Gastrocnemius medialis (tissue), 4 donors: Measurements from ENCODE around the gene SYCP2. TPM values are rescaled to one million over a fixed set of nuclear protein-coding genes. Genes with fewer than 3 reads are reported as not detected.

Experiments
- ATAC-seq, 2 donors: fragments of 150-250 bp; one replicate each; pipeline ENCODE4 v1.9.1; 2016
- DNase-seq, 2 donors: peaks; one replicate each; pipeline ENCODE4 v3.0.0-alpha.2; 2019
- H3K27ac ChIP-seq, 4 donors: fragments of 200-600 bp; sonication (generic); 1 replicate in 1 of 4; 2 replicates in 3 of 4; pipeline ENCODE4 v1.5.1; 2016 to 2018; ENCODE audit warnings: mild to moderate bottlenecking in 2 of 4, moderate library complexity in 1 of 4
- H3K27me3 ChIP-seq, 3 donors: fragments of 200-600 bp; sonication (generic) in 2 of 3; 1 replicate in 1 of 3; 2 replicates in 2 of 3; pipeline versions ENCODE4 v1.5.1 to v1.6.0; 2016 to 2019; ENCODE audit warnings: mild to moderate bottlenecking in 1 of 3, moderate library complexity in 1 of 3
- H3K36me3 ChIP-seq, 2 donors: fragments of 200-600 bp; sonication (generic) in 1 of 2; one replicate each; pipeline ENCODE4 v1.5.1; 2017 to 2018
- H3K4me1 ChIP-seq, 2 donors: fragments of 200-600 bp; sonication (generic) in 1 of 2; one replicate each; pipeline ENCODE4 v1.5.1; 2016 to 2017; ENCODE audit warnings: mild to moderate bottlenecking in 2 of 2
- H3K4me3 ChIP-seq, 4 donors: fragments of 200-600 bp; sonication (generic) in 3 of 4; 1 replicate in 1 of 4; 2 replicates in 3 of 4; pipeline ENCODE4 v1.5.1; 2016 to 2019; ENCODE audit warnings: mild to moderate bottlenecking in 2 of 4
- H3K9me3 ChIP-seq, 3 donors: fragments of 200-600 bp; sonication (generic) in 2 of 3; 1 replicate in 1 of 3; 2 replicates in 2 of 3; pipeline ENCODE4 v1.5.1; 2016 to 2019
- CTCF ChIP-seq, 5 experiments: fragments of 450-650 bp in 3 of 5; fragments of 200-600 bp in 2 of 5; sonication (generic) in 2 of 5; IDR thresholded peaks in 4 of 5; conservative IDR thresholded peaks in 1 of 5; 1 replicate in 4 of 5; 2 replicates in 1 of 5; pipeline ENCODE4 v1.5.1; 2016 to 2019; ENCODE audit warnings: antibody characterized with exemption in 5 of 5, mild to moderate bottlenecking in 3 of 5, moderate library complexity in 3 of 5
- POLR2A ChIP-seq, 2 donors: fragments of 450-650 bp; IDR thresholded peaks; one replicate each; pipeline ENCODE4 v1.6.1; 2017; ENCODE audit warnings: antibody characterized with exemption in 2 of 2, mild to moderate bottlenecking in 2 of 2, moderate library complexity in 2 of 2
- in situ Hi-C, 4 donors: fragments of 200-750 bp; cut with MboI; loops; one replicate each; pipeline versions ENCODE4 v1.15.0 to v1.8.0; 2017; ENCODE audit warnings: low sequenced_read_pairs in 4 of 4
- intact Hi-C: fragments of 100-400 bp; cut with DNase I; formaldehyde crosslinking; loops from one replicate; pipeline ENCODE4 v1.15.1; 2023; ENCODE audit warnings: low total_unique reads
- total RNA-seq, 4 donors: library from RNA; depleted of rRNA; stranded (reverse); fragments of >200 nt; gene quantifications; one replicate each; pipeline versions ENCODE4 v1.1.0 to v1.2.3, GENCODE V29; 2016

SYCP2 gene
- total RNA-seq, 4 donors from 2014 or later = 0.10 to 0.78 (median 0.39) TPM

- TF ChIP-seq POLR2A (IDR thresholded peaks at IDR 0.05) (no peak), CTCF (IDR thresholded peaks at IDR 0.05 in 4 of 5, conservative IDR thresholded peaks at IDR 0.05 in 1 of 5) (no peak)
- Histone ChIP-seq H3K27me3 (no peaks in the 10 kb centered on the region), H3K27ac (no peak overlapping the region), H3K9me3 (no peaks in the 10 kb centered on the region), H3K4me3 (no peak overlapping the region), H3K4me1 (no peaks in the 10 kb centered on the region), H3K36me3 (no peaks in the 10 kb centered on the region)
- DNase-seq (no peak), ATAC-seq (no peak)
- intact Hi-C loops = no loop called here
- in situ Hi-C loops = no loop called here
Measured at GRCh38 chr20:59911041-59911440, 22.4 kb downstream of the SYCP2 start.

- H3K27me3 ChIP-seq = no peaks in the 10 kb centered on the region
- intact Hi-C loops = no loop called here
- no peaks in the 10 kb centered on the region for H3K4me1 ChIP-seq
- DNase-seq (no peak), ATAC-seq (no peak)
- no peaks in the 10 kb centered on the region for H3K36me3 ChIP-seq
- in situ Hi-C loops = no loop called here
- TF ChIP-seq CTCF (IDR thresholded peaks at IDR 0.05 in 4 of 5, conservative IDR thresholded peaks at IDR 0.05 in 1 of 5) = no peak
- TF ChIP-seq POLR2A (IDR thresholded peaks at IDR 0.05) = no peak
- no peak overlapping the region for H3K4me3 ChIP-seq
- no peak overlapping the region for H3K27ac ChIP-seq
- no peaks in the 10 kb centered on the region for H3K9me3 ChIP-seq
Measured at GRCh38 chr20:59908855-59909254, 24.6 kb downstream of the SYCP2 start.

- no peaks in the 10 kb centered on the region for H3K27me3 ChIP-seq
- ATAC-seq (no peak), DNase-seq (no peak)
- H3K9me3 ChIP-seq = no peaks in the 10 kb centered on the region
- no peaks in the 10 kb centered on the region for H3K4me1 ChIP-seq
- TF ChIP-seq POLR2A (IDR thresholded peaks at IDR 0.05) (no peak), CTCF (IDR thresholded peaks at IDR 0.05 in 4 of 5, conservative IDR thresholded peaks at IDR 0.05 in 1 of 5) (no peak)
- no peak overlapping the region for H3K27ac ChIP-seq
- H3K36me3 ChIP-seq = no peaks in the 10 kb centered on the region
- no peak overlapping the region for H3K4me3 ChIP-seq
- intact Hi-C loops (no loop called here), in situ Hi-C loops (no loop called here)
Measured at GRCh38 chr20:59903621-59904020, 29.8 kb downstream of the SYCP2 start.

GRCh38 chr20:59902470-59902869 lies 31.0 kb downstream of the SYCP2 start:
- H3K36me3 ChIP-seq = no peaks in the 10 kb centered on the region
- no peaks in the 10 kb centered on the region for H3K27me3 ChIP-seq
- in situ Hi-C loops = no loop called here
- intact Hi-C loops = no loop called here
- H3K4me3 ChIP-seq = no peak overlapping the region
- H3K4me1 ChIP-seq = no peaks in the 10 kb centered on the region
- DNase-seq (no peak), ATAC-seq (no peak)
- no peak overlapping the region for H3K27ac ChIP-seq
- TF ChIP-seq POLR2A (IDR thresholded peaks at IDR 0.05) (no peak), CTCF (IDR thresholded peaks at IDR 0.05 in 4 of 5, conservative IDR thresholded peaks at IDR 0.05 in 1 of 5) (no peak)
- H3K9me3 ChIP-seq = no peaks in the 10 kb centered on the region

GRCh38 chr20:59895908-59896307 lies 37.5 kb downstream of the SYCP2 start:
- Histone ChIP-seq H3K27ac (no peak overlapping the region), H3K36me3 (no peaks in the 10 kb centered on the region), H3K4me3 (no peak overlapping the region), H3K27me3 (no peaks in the 10 kb centered on the region), H3K4me1 (no peaks in the 10 kb centered on the region), H3K9me3 (no peaks in the 10 kb centered on the region)
- intact Hi-C loops = no loop called here
- in situ Hi-C loops = no loop called here
- DNase-seq = no peak
- TF ChIP-seq POLR2A (IDR thresholded peaks at IDR 0.05) = no peak
- no peak for TF ChIP-seq CTCF (IDR thresholded peaks at IDR 0.05 in 4 of 5, conservative IDR thresholded peaks at IDR 0.05 in 1 of 5)
- no peak for ATAC-seq
